Retina (tissue), 1 donor: Measurements from ENCODE around the gene DIRAS2.
A peak's percentile ranks its signal among the peaks of the same experiment; 100 is the strongest.

Experiments
- DNase-seq: peaks from one replicate; pipeline ENCODE4 v3.0.0-alpha.2; 2016

The DIRAS2 gene

GRCh38 chr9:90611568-90611967 lies 31.1 kb downstream of the DIRAS2 start:
- no peak for DNase-seq

GRCh38 chr9:90611121-90611520 lies 31.5 kb downstream of the DIRAS2 start:
- DNase-seq, result no peak

GRCh38 chr9:90607701-90608516 lies 34.7 kb downstream of the DIRAS2 start:
- no peak for DNase-seq

GRCh38 chr9:90600029-90600428 lies 42.6 kb downstream of the DIRAS2 start:
- DNase-seq, result no peak

GRCh38 chr9:90598191-90598590 lies 44.4 kb downstream of the DIRAS2 start:
- no peak for DNase-seq

- no peak for DNase-seq
These were observed 49.0 kb downstream of the DIRAS2 start for GRCh38 chr9:90593646-90594045.

GRCh38 chr9:90580576-90580975 lies 62.0 kb downstream of the DIRAS2 start:
- no peak for DNase-seq

- peak; percentile 37 for DNase-seq
These were observed 63.4 kb downstream of the DIRAS2 start for GRCh38 chr9:90579181-90579580.

- no peak for DNase-seq
These were observed 64.4 kb downstream of the DIRAS2 start for GRCh38 chr9:90578126-90578815.

GRCh38 chr9:90569511-90569910 lies 73.1 kb downstream of the DIRAS2 start:
- no peak for DNase-seq

GRCh38 chr9:90568667-90569066 lies 74.0 kb downstream of the DIRAS2 start:
- DNase-seq, result no peak

- DNase-seq, result no peak
These were observed 80.4 kb downstream of the DIRAS2 start for GRCh38 chr9:90562229-90562628.
